Measurements from ENCODE around the gene C1orf159. TPM values are rescaled to one million over a fixed set of nuclear protein-coding genes. Genes with fewer than 3 reads are reported as not detected.

The C1orf159 gene
- total RNA-seq, 1 donor from 2014 or later, result 8.2 TPM

DNA sequence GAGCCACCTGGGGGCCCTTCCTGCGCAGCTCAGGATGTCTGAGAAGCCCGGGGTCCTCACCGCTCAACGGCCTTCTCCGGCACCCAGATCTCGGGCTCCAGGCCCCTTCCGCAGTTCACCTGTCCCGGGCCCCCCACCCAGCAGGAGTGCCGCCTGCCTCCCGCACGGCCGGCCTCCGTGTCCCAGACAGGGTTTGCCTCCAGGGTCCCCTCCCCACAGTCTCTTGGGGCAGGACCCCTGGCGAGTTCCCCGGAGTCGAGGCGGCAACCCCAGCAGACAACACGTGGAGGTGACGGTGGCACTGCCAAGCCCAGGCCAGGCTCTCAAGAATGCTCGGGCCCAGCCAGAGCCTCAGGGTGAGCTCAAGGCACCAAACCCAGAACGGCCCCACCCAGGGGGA, 35.4 kb upstream of the C1orf159 start:
- DNase-seq (ENCODE audit: low read depth) (no peak), FAIRE-seq (no peak)
- no peaks in the 10 kb centered on the region for H3K36me3 ChIP-seq (ENCODE audit: control insufficient read depth, insufficient read depth, low read length)
- TF ChIP-seq, protein P1, sequence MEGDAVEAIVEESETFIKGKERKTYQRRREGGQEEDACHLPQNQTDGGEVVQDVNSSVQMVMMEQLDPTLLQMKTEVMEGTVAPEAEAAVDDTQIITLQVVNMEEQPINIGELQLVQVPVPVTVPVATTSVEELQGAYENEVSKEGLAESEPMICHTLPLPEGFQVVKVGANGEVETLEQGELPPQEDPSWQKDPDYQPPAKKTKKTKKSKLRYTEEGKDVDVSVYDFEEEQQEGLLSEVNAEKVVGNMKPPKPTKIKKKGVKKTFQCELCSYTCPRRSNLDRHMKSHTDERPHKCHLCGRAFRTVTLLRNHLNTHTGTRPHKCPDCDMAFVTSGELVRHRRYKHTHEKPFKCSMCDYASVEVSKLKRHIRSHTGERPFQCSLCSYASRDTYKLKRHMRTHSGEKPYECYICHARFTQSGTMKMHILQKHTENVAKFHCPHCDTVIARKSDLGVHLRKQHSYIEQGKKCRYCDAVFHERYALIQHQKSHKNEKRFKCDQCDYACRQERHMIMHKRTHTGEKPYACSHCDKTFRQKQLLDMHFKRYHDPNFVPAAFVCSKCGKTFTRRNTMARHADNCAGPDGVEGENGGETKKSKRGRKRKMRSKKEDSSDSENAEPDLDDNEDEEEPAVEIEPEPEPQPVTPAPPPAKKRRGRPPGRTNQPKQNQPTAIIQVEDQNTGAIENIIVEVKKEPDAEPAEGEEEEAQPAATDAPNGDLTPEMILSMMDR (IDR thresholded peaks at IDR 0.05; ENCODE audit: insufficient read depth, low read length, severe bottlenecking), result no peak
- H3K4me3 ChIP-seq (ENCODE audit: low read depth, low read length), result no peak overlapping the region
- no peaks in the 10 kb centered on the region for H3K27me3 ChIP-seq (ENCODE audit: control insufficient read depth, insufficient read depth, low read length)

DNA sequence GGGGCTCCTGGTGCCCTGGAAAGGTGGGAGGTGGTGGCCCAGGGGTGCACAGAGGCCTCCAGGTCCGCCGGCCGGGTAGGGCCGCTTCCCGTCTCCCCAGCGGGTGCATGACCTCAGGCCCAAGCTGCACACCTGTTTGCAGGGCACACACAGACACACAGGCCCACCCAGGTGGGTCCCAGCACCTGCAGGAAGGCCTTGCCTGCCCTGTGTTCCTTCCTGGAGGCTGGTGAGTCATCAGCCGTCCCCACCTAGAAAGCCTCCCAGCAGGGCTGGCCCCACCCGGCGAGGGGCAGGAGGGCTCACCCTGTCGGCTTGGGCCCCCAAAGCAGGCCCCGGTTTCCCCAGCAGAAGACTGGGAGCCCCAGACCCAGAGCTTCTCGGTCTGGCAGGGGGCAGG, 34.2 kb upstream of the C1orf159 start:
- Histone ChIP-seq H3K27me3 (ENCODE audit: control insufficient read depth, insufficient read depth, low read length) (no peaks in the 10 kb centered on the region), H3K36me3 (ENCODE audit: control insufficient read depth, insufficient read depth, low read length) (no peaks in the 10 kb centered on the region), H3K4me3 (ENCODE audit: low read depth, low read length) (no peak overlapping the region)
- FAIRE-seq, result no peak
- TF ChIP-seq, protein P1 (IDR thresholded peaks at IDR 0.05; ENCODE audit: insufficient read depth, low read length, severe bottlenecking), result no peak
- DNase-seq (ENCODE audit: low read depth), result peak; percentile 12

DNA sequence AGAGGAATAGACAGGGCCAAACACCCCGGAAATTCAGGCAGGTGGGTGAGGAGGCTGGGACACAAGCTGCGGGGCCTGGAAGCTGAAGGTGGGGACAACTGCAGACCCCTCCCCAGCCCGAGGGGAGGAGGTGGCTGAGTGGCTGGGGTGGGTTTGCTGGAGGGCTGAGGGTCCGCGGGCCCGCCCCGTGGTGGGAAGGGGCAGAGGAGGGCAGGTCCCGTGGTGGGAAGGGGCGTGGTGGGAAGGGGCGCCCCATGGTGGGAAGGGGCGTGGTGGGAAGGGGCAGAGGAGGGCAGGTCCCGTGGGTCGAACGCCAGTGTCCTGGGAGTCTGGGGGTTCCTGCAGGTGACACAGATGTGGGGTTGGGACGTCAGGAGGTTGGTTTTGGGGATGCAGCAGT, 33.5 kb upstream of the C1orf159 start:
- FAIRE-seq, result no peak
- TF ChIP-seq, protein P1 (IDR thresholded peaks at IDR 0.05; ENCODE audit: insufficient read depth, low read length, severe bottlenecking), result no peak
- no peaks in the 10 kb centered on the region for H3K27me3 ChIP-seq (ENCODE audit: control insufficient read depth, insufficient read depth, low read length)
- H3K36me3 ChIP-seq (ENCODE audit: control insufficient read depth, insufficient read depth, low read length), result no peaks in the 10 kb centered on the region
- H3K4me3 ChIP-seq (ENCODE audit: low read depth, low read length), result no peak overlapping the region
- DNase-seq (ENCODE audit: low read depth), result no peak

DNA sequence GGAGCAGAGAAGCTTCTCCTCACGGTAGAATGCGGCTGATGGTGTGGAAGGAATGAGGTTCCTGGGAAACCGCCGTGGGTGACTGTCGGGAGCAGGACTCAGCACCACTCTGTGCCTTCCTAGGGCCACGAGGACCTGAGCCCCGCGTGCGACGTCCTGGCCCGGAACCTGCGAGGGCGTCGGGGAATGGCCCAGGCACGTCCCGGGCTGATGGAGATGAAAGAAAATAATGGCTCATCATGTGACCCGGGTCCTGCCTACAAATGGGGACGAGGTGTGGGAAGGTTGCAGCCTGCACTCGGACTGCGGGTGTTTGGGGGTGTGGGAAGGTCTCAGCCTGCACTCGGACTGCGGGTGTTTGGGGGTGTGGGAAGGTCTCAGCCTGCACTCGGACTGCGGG, 32.7 kb upstream of the C1orf159 start:
- Histone ChIP-seq H3K27me3 (ENCODE audit: control insufficient read depth, insufficient read depth, low read length) (no peaks in the 10 kb centered on the region), H3K36me3 (ENCODE audit: control insufficient read depth, insufficient read depth, low read length) (no peaks in the 10 kb centered on the region), H3K4me3 (ENCODE audit: low read depth, low read length) (no peak overlapping the region)
- TF ChIP-seq, protein P1 (IDR thresholded peaks at IDR 0.05; ENCODE audit: insufficient read depth, low read length, severe bottlenecking), result no peak
- FAIRE-seq (no peak), DNase-seq (ENCODE audit: low read depth) (no peak)

DNA sequence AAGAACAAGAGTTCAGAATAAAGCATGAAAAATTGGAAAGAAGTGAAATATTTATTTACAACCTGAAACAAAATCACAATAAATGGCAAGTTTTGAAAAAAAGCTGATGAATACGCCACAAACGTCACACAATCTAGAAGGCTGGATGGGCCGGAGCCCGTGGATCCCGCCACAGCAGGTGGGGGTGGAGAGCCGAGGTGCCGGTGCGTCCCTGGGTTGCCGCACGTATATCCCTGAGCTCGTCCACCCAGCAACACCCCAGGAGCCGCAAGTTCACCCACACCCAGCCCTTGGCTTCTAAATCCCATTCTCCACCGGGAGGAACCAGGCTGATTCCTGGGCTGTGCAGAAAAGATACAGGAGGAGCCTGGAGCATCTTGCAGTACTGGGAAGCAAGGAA, 32.2 kb upstream of the C1orf159 start:
- DNase-seq (ENCODE audit: low read depth), result no peak

DNA sequence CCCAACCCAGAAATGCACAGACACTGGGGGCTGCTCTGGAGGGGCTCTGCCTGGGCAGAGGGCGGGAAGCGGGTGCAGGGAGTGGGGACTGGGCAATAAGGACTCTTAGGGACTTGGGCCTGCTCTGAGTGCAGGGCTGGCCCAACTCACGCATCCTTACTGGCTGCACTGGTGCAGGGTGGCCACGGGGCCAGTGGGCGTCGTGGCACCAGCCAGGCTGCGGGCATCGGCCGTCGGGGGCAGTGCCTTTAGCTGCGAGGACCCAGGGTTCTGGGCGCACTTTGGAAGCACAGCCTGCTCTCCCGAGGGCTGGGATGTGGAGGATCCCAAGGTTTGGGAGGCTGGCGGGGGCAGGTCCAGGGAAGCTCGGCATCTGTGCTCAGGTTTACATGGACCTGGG, 30.7 kb upstream of the C1orf159 start:
- TF ChIP-seq, protein P1 (IDR thresholded peaks at IDR 0.05; ENCODE audit: insufficient read depth, low read length, severe bottlenecking), result no peak
- Histone ChIP-seq H3K27me3 (ENCODE audit: control insufficient read depth, insufficient read depth, low read length) (no peaks in the 10 kb centered on the region), H3K4me3 (ENCODE audit: low read depth, low read length) (no peak overlapping the region), H3K36me3 (ENCODE audit: control insufficient read depth, insufficient read depth, low read length) (no peaks in the 10 kb centered on the region)
- no peak for DNase-seq (ENCODE audit: low read depth)
- FAIRE-seq, result no peak

More for the DNA sequence above, 32.2 kb upstream of the C1orf159 start:
- no peak overlapping the region for H3K4me3 ChIP-seq (ENCODE audit: low read depth, low read length)
- no peak for FAIRE-seq
- no peaks in the 10 kb centered on the region for H3K27me3 ChIP-seq (ENCODE audit: control insufficient read depth, insufficient read depth, low read length)
- TF ChIP-seq, protein P1 (IDR thresholded peaks at IDR 0.05; ENCODE audit: insufficient read depth, low read length, severe bottlenecking), result no peak
- no peaks in the 10 kb centered on the region for H3K36me3 ChIP-seq (ENCODE audit: control insufficient read depth, insufficient read depth, low read length)

All from bronchial epithelial cell (primary cell).